ENCODE results near the gene GAGE2A. TPM values are rescaled to one million over a fixed set of nuclear protein-coding genes. Genes with fewer than 3 reads are reported as not detected.
"Not testable (repeated sequence)": the region's sequence is repeated elsewhere in the genome, so short reads cannot be mapped to it uniquely, and the experiment has no call there.

The GAGE2A gene
- total RNA-seq, 1 experiment from 2014 or later: not detected

DNA sequence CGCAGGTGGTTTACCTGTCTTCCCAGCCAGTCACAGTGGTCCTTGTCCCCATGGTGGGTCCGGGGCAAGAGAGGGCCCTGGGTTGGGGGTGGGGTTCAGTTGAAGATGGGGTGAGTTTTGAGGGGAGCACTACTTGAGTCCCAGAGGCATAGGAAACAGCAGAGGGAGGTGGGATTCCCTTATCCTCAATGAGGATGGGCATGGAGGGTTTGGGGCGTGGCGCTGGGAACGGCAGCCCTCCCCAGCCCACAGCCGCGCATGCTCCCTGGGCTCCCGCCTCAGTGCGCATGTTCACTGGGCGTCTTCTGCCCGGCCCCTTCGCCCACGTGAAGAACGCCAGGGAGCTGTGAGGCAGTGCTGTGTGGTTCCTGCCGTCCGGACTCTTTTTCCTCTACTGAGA, 9.6 kb upstream of the GAGE2A start, which contains the start of gene GAGE12H:
GAGE12H (plus strand) TSS at position 301 of the 400 bp plus-strand sequence. CDS start 1,155 bp downstream, outside the sequence.
- DNase-seq; H3K9me3 ChIP-seq (ENCODE audit: low read length); H3K4me3 ChIP-seq (ENCODE audit: low read length); H4K20me1 ChIP-seq (ENCODE audit: low read length); intact Hi-C loops (cut with micrococcal nuclease); BruUV-seq (replicated peaks); H3K27ac ChIP-seq (ENCODE audit: low read length); H3F3A ChIP-seq (ENCODE audit: low read length, unreplicated experiment); H3K36me3 ChIP-seq (ENCODE audit: low read depth, low read length); ATAC-seq; H3K9ac ChIP-seq (ENCODE audit: low read length); H3K79me2 ChIP-seq (ENCODE audit: low read length); H3K4me2 ChIP-seq (ENCODE audit: low read length); H3K9me2 ChIP-seq (replicated peaks; ENCODE audit: low read length); H3K4me1 ChIP-seq (ENCODE audit: insufficient read depth, low read length); H2AFZ ChIP-seq (ENCODE audit: low read length); H3K27me3 ChIP-seq (ENCODE audit: low read length); POLR2A ChIA-PET (ENCODE audit: unreplicated experiment); CTCF ChIA-PET: not testable (repeated sequence)

DNA sequence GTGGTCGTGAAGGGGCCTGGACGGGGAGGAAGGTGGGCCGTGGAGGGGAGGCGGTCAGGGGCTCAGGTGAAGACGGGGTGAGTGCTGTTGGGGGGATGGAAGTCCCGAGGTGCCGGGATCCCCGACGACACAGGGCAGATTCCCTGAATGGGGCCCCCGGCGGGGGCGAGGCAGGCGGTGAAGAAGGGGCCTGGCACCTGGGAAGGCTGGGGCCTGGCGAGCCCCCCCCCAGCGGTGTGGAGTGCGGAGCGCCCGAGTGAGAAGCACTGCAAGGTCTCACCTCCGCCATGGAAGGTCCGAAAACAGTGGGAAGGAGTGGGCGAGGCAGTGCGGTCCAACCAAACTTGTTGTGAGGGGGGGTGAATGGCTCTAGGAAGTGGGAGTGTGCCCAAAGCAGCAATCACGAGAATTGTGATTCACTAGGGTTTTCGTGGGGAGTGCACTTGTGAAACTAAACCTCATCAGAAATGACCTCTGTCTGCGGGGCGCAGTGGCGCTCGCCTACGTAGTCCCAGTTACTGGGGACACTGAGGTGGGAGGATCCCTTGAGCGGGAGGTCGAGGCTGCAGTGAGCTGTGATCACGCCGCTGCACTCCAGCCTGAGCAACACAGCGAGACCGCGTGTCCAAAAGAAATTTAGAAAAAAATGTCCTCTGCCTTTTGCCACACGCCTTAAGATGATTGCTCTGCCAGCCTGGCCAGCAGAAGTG, 628 bp downstream of the GAGE2A start:
- H2AFZ ChIP-seq (ENCODE audit: low read length); H3K79me2 ChIP-seq (ENCODE audit: low read length); H3K4me1 ChIP-seq (ENCODE audit: insufficient read depth, low read length); H3K9me2 ChIP-seq (replicated peaks; ENCODE audit: low read length); intact Hi-C loops (cut with micrococcal nuclease); H4K20me1 ChIP-seq (ENCODE audit: low read length); H3K9me3 ChIP-seq (ENCODE audit: low read length); CTCF ChIA-PET; DNase-seq; H3K27ac ChIP-seq (ENCODE audit: low read length); H3K4me3 ChIP-seq (ENCODE audit: low read length); H3K9ac ChIP-seq (ENCODE audit: low read length); H3K27me3 ChIP-seq (ENCODE audit: low read length); POLR2A ChIA-PET (ENCODE audit: unreplicated experiment); H3F3A ChIP-seq (ENCODE audit: low read length, unreplicated experiment); ATAC-seq; H3K36me3 ChIP-seq (ENCODE audit: low read depth, low read length); H3K4me2 ChIP-seq (ENCODE audit: low read length); BruUV-seq (replicated peaks): not testable (repeated sequence)

DNA sequence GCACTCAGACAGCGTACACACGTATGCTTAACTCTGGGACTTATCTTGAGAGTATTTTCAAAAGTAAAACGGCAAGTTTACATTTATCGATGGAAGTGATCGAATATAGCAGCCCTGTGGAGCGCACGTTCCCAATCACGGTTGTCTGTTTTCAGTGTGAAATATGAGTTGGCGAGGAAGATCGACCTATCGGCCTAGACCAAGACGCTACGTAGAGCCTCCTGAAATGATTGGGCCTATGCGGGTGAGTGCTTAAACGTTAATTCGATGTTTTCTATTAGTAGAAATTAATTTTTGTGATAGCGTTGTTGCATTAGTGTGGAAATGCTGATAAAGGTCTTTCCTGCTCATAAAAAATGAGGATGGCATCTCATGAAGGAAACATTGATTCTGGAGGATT, 1.2 kb downstream of the GAGE2A start:
- intact Hi-C loops (cut with micrococcal nuclease); H3K27me3 ChIP-seq (ENCODE audit: low read length); H3K36me3 ChIP-seq (ENCODE audit: low read depth, low read length); H2AFZ ChIP-seq (ENCODE audit: low read length); H3K9me3 ChIP-seq (ENCODE audit: low read length); POLR2A ChIA-PET (ENCODE audit: unreplicated experiment); ATAC-seq; H3K79me2 ChIP-seq (ENCODE audit: low read length); H3F3A ChIP-seq (ENCODE audit: low read length, unreplicated experiment); BruUV-seq (replicated peaks); H3K4me3 ChIP-seq (ENCODE audit: low read length); H3K9ac ChIP-seq (ENCODE audit: low read length); H3K27ac ChIP-seq (ENCODE audit: low read length); H3K9me2 ChIP-seq (replicated peaks; ENCODE audit: low read length); DNase-seq; H4K20me1 ChIP-seq (ENCODE audit: low read length); H3K4me1 ChIP-seq (ENCODE audit: insufficient read depth, low read length); H3K4me2 ChIP-seq (ENCODE audit: low read length); CTCF ChIA-PET: not testable (repeated sequence)

DNA sequence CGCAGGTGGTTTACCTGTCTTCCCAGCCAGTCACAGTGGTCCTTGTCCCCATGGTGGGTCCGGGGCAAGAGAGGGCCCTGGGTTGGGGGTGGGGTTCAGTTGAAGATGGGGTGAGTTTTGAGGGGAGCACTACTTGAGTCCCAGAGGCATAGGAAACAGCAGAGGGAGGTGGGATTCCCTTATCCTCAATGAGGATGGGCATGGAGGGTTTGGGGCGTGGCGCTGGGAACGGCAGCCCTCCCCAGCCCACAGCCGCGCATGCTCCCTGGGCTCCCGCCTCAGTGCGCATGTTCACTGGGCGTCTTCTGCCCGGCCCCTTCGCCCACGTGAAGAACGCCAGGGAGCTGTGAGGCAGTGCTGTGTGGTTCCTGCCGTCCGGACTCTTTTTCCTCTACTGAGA, 9.4 kb downstream of the GAGE2A start, which contains the start of gene GAGE1:
GAGE1 (plus strand) TSS at position 301 of the 400 bp plus-strand sequence. CDS start 1,155 bp downstream, outside the sequence.
- ATAC-seq; H3K79me2 ChIP-seq (ENCODE audit: low read length); H3K27ac ChIP-seq (ENCODE audit: low read length); H3F3A ChIP-seq (ENCODE audit: low read length, unreplicated experiment); H2AFZ ChIP-seq (ENCODE audit: low read length); CTCF ChIA-PET; DNase-seq; POLR2A ChIA-PET (ENCODE audit: unreplicated experiment); H4K20me1 ChIP-seq (ENCODE audit: low read length); H3K36me3 ChIP-seq (ENCODE audit: low read depth, low read length); H3K4me1 ChIP-seq (ENCODE audit: insufficient read depth, low read length); H3K4me2 ChIP-seq (ENCODE audit: low read length); H3K9ac ChIP-seq (ENCODE audit: low read length); H3K4me3 ChIP-seq (ENCODE audit: low read length); H3K27me3 ChIP-seq (ENCODE audit: low read length); H3K9me3 ChIP-seq (ENCODE audit: low read length); H3K9me2 ChIP-seq (replicated peaks; ENCODE audit: low read length); BruUV-seq (replicated peaks); intact Hi-C loops (cut with micrococcal nuclease): not testable (repeated sequence)

Data from PC-3 (cell line).